HG03354 (cell line): ENCODE data around the gene GSTA2.
"Not testable (repeated sequence)": the region's sequence is repeated elsewhere in the genome, so short reads cannot be mapped to it uniquely, and the experiment has no call there.

Experiments used
- ATAC-seq: cut with Tn5 transposase; IDR thresholded peaks from one replicate; pipeline ENCODE4 v1.9.1; 2021; ENCODE audit warnings: mild to moderate bottlenecking; ENCODE audit not compliant: unreplicated experiment, poor library complexity, severe bottlenecking

GSTA2 gene

GRCh38 chr6:52763322-52763916, at the start of gene GSTA2:
TSS of gene GSTA2 (minus strand) at chr6:52763475. CDS start at chr6:52757947, 5,528 bp downstream.
- not testable (repeated sequence) for ATAC-seq

GRCh38 chr6:52809777-52810176, 46.5 kb upstream of the GSTA2 start:
- ATAC-seq, result not testable (repeated sequence)

GRCh38 chr6:52808660-52809059, 45.4 kb upstream of the GSTA2 start:
- no peak for ATAC-seq

DNA sequence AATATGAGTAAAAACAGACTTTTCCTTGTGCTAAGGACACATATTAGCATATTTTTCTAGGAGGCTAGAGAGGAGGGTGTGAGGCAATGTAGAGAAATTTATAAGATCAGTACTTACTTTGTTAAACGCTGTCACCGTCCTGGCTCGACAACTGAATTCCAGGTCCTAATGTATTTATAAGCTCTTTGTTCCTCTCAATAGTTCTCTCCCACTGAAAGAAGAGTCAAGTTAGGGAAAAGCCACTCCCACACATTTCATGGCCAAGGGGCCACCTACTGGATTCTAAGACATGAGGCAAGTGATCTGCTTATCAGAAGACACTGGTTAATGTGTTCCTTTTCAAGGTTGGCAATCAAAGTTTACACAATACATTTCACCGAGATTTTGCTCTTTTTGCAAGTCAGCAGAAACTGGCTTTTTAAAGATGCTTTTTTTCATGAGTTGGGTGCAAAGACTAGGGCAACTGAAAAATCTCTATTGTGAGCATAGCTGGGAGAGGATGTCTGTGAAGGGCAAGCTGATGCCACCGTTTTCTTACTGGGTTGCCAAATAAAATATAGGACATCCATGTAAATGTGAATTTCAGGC, 40.5 kb upstream of the GSTA2 start, which contains the start of gene GSTA1:
TSS of gene GSTA1 (minus strand) at position 149 of the 588 bp plus-strand sequence. CDS start 4,549 bp downstream, outside the sequence.
- ATAC-seq, result not testable (repeated sequence)

DNA sequence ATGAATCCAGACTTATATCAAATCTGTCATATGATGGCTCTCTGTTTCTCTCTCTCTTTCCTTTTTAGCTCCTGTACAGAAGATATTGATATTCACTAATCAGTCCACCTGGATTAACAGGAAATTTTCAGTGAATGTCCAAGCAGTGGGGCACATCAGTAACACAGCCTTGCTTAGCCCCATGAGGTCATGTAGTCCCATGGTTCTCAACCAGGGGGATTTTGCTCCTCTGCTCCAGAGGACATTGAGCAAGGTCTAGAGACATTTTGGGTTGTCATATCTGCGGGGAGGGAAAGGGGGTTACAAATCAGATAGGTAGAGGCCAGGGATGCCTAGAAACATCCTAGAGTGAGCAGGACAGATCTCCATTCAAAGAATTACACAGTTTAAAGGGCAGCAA, 39.5 kb upstream of the GSTA2 start:
- ATAC-seq, result no peak

DNA sequence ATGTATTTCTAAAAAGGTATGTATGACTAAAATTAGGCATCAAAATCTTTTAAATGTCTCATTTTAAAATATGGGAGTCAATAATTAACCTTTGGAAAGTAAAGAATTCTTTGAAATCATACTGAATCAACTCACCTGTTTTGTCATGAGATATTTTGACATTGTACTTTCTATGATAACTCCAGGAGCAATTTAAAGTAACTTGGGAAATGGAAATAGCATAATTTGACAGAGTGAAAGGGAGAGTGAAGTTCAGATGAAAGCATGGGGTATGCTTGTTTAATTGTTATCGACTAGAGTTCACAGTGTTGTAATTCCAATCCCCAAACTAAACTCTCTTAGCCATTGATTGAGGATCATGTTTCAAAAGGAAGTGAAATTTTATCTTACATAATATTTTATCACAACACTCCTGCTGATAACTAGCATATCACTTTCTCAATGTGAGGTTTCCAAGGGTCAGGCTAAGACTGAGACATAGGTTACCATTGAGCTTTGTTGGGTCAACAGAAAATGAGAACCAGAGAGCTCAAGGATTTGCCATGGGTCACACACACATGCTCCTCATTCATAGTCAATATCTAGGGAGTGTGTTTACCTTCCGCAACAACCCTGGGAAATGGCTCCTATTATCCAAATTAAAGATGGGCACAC, 38.0 kb upstream of the GSTA2 start:
- no peak for ATAC-seq

DNA sequence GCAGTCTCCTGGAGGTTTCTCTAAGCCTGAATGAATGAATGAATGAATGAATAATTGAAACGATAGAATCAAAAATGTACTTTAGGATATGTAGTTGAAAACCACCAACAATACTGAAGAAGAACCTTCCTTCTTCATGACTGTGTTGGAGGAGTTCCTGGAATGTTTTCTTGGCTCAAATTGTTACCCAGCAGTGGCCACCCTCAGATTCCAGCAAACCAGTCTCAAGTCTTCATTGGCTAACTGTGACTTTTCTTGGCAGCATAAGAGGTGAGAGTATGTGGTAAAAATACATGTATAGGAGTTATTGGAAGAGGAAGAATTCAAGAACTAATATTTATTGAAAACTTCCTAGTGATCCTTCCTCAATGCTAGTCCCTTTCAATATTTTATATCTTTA, 36.0 kb upstream of the GSTA2 start:
- not testable (repeated sequence) for ATAC-seq

DNA sequence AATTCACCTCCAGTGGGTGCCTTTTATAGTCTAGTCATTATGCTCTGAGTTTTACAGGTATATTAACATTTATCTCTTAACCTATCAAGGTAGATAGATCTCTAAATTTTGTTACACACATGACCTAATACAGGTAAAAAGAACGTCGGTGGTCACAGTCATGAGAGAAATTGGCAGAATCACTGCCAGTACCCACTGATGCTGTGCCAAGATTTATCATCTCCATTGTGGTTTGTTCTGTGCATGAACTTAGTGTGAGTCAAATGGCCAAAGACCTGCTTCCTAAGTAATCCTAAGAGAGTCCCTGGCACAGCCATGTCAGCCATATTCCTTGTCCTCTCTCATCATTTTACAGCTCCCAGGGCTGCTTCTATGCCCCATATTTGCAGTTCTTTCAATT, 31.1 kb upstream of the GSTA2 start:
- not testable (repeated sequence) for ATAC-seq

- no peak for ATAC-seq
Observed at GRCh38 chr6:52790861-52791260, 27.6 kb upstream of the GSTA2 start.

- ATAC-seq, result not testable (repeated sequence)
Observed at GRCh38 chr6:52789658-52790057, 26.4 kb upstream of the GSTA2 start.

GRCh38 chr6:52788478-52788877, 25.2 kb upstream of the GSTA2 start:
- ATAC-seq, result no peak

- no peak for ATAC-seq
Observed at GRCh38 chr6:52787917-52788316, 24.6 kb upstream of the GSTA2 start.

DNA sequence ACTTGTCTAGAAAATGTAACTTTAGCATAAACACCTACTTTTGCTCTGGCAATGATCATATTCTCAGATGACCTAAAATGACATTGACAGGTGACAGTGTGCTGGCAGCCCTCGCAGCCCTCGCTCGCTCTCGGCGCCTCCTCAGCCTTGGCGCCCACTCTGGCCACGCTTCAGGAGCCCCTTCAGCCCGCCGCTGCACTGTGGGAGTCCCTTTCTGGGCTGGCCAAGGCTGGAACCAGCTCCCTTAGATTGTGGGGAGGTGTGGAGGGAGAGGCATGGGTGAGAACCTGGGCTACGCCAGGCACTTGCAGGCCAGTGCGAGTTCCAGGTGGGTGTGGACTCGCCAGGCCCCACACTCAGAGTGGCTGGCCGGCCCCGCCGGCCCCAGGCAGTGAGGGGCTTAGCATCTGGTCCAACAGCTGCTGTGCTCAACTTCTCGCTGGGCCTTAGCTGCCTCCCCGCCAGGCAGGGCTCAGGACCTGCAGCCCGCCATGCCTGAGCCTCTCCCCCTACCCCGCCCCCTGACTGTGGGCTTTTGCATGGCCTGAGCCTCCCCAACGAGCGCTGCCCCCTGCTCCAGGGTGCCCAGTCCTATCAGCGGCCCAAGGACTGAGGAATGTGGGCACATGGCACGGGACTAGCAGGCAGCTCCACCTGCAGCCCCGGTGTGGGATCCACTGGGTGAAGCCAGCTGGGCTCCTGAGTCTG, 23.1 kb upstream of the GSTA2 start:
- ATAC-seq, result no peak

- not testable (repeated sequence) for ATAC-seq
Observed at GRCh38 chr6:52782696-52783274, 19.5 kb upstream of the GSTA2 start.

GRCh38 chr6:52782209-52782608, 18.9 kb upstream of the GSTA2 start:
- not testable (repeated sequence) for ATAC-seq

DNA sequence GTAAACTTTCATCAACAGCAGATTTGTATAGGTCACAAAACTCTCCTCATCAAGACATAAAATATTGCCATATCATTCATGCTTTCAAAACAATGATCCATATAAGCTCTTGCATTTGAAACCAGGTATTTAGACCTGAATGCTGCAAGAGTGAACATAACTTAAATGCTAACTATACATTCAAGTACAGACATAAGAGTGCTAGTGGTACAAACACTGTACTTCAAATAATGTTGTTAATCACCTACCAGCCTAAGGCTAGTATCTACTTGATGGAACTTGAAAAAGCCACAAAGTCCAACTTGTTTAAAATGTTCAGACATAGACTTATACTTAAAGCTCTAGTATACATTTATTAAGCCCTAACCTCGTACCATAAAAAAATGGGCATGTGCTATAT, 16.0 kb upstream of the GSTA2 start:
- ATAC-seq, result no peak

DNA sequence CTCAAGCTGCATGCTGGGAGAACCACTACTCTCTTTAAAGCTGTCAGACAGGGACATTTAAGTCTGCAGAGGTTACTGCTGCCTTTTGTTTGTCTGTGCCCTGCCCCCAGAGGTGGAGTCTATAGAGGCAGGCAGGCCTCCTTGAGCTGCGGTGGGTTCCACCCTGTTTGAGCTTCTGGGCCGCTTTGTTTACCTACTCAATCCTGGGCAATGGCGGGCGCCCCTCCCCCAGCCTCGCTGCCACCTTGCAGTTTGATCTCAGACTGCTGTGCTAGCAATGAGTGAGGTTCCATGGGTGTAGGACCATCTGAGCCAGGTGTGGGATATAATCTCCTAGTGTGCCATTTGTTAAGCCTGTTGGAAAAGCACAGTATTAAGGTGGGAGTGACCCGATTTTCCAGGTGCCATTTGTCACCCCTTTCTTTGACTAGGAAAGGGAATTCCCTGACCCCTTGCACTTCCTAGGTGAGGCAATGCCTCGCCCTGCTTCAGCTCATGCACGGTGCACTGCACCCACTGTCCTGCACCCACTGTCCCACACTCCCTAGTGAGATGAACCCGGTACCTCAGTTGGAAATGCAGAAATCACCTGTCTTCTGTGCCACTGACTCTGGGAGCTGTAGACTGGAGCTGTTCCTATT, 13.6 kb upstream of the GSTA2 start:
- ATAC-seq, result not testable (repeated sequence)

DNA sequence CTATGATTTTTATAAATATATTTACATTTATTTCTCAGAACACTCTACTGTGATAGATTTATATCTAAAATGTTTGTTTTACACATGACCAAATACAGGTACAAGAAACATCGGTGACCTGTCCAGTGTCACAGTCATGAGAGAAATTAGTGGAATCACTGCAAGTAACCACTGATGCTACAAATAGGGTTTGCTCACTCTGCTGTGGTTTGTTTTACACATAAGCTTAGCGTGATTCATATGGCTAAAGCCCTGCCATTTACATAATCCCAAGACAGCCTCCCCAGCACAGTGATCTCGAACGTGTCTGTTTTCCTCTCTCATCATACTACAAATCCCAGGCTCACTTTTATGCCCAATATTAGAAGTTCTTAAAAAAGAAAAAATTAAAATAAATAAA, 6.1 kb upstream of the GSTA2 start:
- ATAC-seq, result not testable (repeated sequence)

DNA sequence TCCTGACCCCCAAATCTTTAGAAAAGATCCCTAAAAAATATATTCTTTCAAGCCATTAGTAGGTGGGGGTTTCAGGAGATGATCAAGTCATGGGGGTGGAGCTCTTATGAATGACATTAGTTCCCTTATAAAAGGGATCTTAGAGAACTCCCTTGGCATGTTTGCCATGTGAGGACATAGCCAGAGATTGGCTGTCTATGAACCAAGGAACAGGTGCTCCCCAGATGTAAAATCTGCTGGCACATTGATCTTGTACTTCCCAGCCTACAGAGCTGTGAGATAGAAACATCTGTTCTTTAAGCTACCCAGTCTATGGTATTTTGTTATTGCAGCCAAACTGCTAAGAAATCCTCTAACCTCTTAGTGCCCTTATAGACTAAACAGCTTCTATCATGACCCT, 4.4 kb upstream of the GSTA2 start:
- ATAC-seq, result not testable (repeated sequence)
